Glutamatergic neuron (in vitro differentiated cells): Measurements from ENCODE around the gene TRAPPC14. TPM values are rescaled to one million over a fixed set of nuclear protein-coding genes. Genes with fewer than 3 reads are reported as not detected.

Experiments used
- DNase-seq: peaks from one replicate; pipeline ENCODE4 v3.0.0; 2022
- H3K27ac Mint-ChIP-seq: one replicate; pipeline ENCODE4 v1.8.0; 2020; ENCODE audit warnings: mild to moderate bottlenecking, mixed read lengths, inconsistent platforms; ENCODE audit not compliant: unreplicated experiment
- H3K27me3 Mint-ChIP-seq: one replicate; pipeline ENCODE4 v1.8.0; 2020; ENCODE audit warnings: mild to moderate bottlenecking, moderate library complexity, mixed read lengths, inconsistent platforms; ENCODE audit not compliant: unreplicated experiment
- H3K36me3 Mint-ChIP-seq: one replicate; pipeline ENCODE4 v1.8.0; 2020; ENCODE audit warnings: mild to moderate bottlenecking, mixed read lengths, inconsistent platforms; ENCODE audit not compliant: unreplicated experiment
- H3K4me1 Mint-ChIP-seq: one replicate; pipeline ENCODE4 v1.8.0; 2020; ENCODE audit warnings: mild to moderate bottlenecking, low read depth, mixed read lengths, inconsistent platforms; ENCODE audit not compliant: unreplicated experiment
- H3K4me3 Mint-ChIP-seq: one replicate; pipeline ENCODE4 v1.8.0; 2020; ENCODE audit warnings: mild to moderate bottlenecking, mixed read lengths, inconsistent platforms; ENCODE audit not compliant: unreplicated experiment
- H3K9me3 Mint-ChIP-seq: one replicate; pipeline ENCODE4 v1.8.0; 2020; ENCODE audit warnings: mild to moderate bottlenecking, moderate library complexity, mixed read lengths, inconsistent platforms; ENCODE audit not compliant: unreplicated experiment
- CTCF ChIP-seq: fragments of 200-600 bp; sonication (generic); IDR thresholded peaks from one replicate; pipeline ENCODE4 v1.5.0; 2021; ENCODE audit not compliant: partially characterized antibody, unreplicated experiment
- microRNA-seq: library from miRNA; unstranded; fragments of <30 nt; microRNA quantifications from one replicate; pipeline ENCODE4, GENCODE V29; 2020; ENCODE audit not compliant: unreplicated experiment
- total RNA-seq: library from RNA; stranded (reverse); fragmentation: NEBNext Ultra II Directional; extraction: Animal tissue kit (Norgen Biotek cat#: 25700); gene quantifications from one replicate; pipeline ENCODE4 v1.2.1, GENCODE V29; 2021; ENCODE audit not compliant: unreplicated experiment

Gene TRAPPC14
- total RNA-seq, 1 donor from 2014 or later: 42.4 TPM

DNA sequence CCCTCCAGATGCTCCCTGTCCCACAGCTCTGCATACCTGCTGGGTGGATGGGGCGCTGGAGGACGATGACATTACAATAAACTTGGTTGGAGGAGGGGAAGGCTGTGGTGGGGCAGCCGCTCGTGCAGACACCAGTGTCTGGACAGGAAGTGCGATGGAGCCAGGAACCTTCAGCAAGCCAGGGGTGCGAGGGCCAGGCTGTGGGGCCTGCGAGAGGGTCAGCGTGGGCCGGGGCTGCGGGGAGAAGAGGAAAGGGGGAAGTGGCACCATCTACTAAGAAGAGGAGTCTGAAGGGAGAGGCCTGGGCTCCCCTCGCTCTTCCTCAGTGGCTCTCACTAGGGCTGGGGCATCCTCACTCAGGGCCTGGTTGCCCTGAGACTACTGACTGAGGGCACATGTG is 50.6 kb downstream of the TRAPPC14 start:
- H3K27me3 Mint-ChIP-seq: peaks cover 7% of the 10 kb centered on the region
- H3K27ac Mint-ChIP-seq: no peak overlapping the region
- DNase-seq: no peak
- TF ChIP-seq CTCF: no peak
- no peaks in the 10 kb centered on the region for H3K36me3 Mint-ChIP-seq
- H3K9me3 Mint-ChIP-seq: peaks cover 4% of the 10 kb centered on the region
- H3K4me1 Mint-ChIP-seq: no peaks in the 10 kb centered on the region
- no peak overlapping the region for H3K4me3 Mint-ChIP-seq

DNA sequence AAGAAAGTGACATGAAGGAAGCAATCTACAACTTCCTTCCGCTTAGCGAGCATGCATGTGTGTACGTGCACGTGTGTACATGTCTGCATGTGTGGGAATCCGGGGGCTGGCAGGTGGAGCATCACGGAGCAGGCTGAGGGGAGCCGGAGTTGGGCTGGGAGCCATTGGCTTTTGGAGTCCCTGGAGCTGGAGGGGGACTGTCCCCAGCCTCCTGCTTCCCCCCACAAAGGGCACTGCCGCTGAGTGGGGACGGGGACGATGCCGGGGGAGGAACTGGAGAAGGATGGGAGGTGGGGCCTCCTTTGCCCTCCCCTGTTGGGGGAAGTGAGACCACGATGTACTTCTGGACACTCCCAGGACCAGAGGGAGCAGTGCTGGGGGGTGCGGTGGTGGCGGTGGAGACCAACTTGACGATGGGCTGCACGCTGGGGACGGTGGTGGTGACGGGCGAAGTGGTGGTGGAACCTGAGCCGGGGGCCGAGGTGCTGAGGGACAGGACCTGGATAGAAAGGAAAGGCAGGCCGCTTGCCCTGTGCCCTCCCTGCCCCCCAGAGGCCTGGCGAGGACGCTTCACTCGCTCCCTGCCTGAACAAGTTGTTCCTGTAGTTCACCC is 51.3 kb downstream of the TRAPPC14 start:
- Mint-ChIP-seq H3K9me3 (peaks cover 6% of the 10 kb centered on the region), H3K36me3 (no peaks in the 10 kb centered on the region), H3K27ac (no peak overlapping the region), H3K4me3 (no peak overlapping the region), H3K4me1 (no peaks in the 10 kb centered on the region), H3K27me3 (peaks cover 10% of the 10 kb centered on the region)
- DNase-seq: no peak
- TF ChIP-seq CTCF: no peak

DNA sequence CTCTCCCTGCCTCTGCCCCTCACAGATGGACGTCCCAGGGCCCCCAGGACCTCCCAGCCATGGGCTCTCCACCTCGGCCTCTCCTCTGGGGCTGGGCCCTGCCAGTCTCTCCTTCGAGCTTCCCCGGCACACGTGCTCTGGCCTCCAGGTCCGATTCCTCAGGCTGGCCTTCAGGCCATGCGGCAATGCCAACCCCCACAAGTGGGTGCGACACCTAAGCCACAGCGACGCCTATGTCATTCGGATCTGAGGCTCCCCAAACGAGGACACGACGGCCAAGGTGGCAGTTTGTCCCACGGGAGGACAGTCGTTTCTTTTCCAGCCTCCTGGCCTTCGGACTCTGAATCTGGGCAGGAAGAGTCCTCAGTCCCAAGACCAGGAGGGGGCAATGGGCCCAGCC is 51.9 kb downstream of the TRAPPC14 start:
- Mint-ChIP-seq H3K4me1 (no peaks in the 10 kb centered on the region), H3K36me3 (no peaks in the 10 kb centered on the region), H3K27me3 (peaks cover 10% of the 10 kb centered on the region), H3K27ac (no peak overlapping the region), H3K9me3 (peaks cover 6% of the 10 kb centered on the region), H3K4me3 (no peak overlapping the region)
- no peak for TF ChIP-seq CTCF
- no peak for DNase-seq

GRCh38 chr7:100105534-100105933 is 53.0 kb downstream of the TRAPPC14 start:
- peaks cover 11% of the 10 kb centered on the region for H3K9me3 Mint-ChIP-seq
- H3K4me3 Mint-ChIP-seq: no peak overlapping the region
- H3K4me1 Mint-ChIP-seq: no peaks in the 10 kb centered on the region
- no peak for DNase-seq
- no peak overlapping the region for H3K27ac Mint-ChIP-seq
- no peak for TF ChIP-seq CTCF
- H3K36me3 Mint-ChIP-seq: no peaks in the 10 kb centered on the region
- H3K27me3 Mint-ChIP-seq: peaks cover 16% of the 10 kb centered on the region

Small RNA genes within 50 kb of the gene (microRNA-seq; reads per million reads assigned to microRNA genes)
- not detected for gene MIR4658

Other genes with a start within 250 kb of the TRAPPC14 start
- 13.7 TPM for gene TRIM4, start 239.2 kb downstream of the TRAPPC14 start, total RNA-seq
- not detected for gene GJC3, start 229.1 kb downstream of the TRAPPC14 start, total RNA-seq
- 0.44 TPM for gene AZGP1, start 182.7 kb downstream of the TRAPPC14 start, total RNA-seq
- 127 TPM for gene ZKSCAN1, start 143.1 kb downstream of the TRAPPC14 start, total RNA-seq
- 26.3 TPM for gene ZSCAN21, start 108.9 kb downstream of the TRAPPC14 start, total RNA-seq
- gene ZNF3, start 77.0 kb downstream of the TRAPPC14 start, total RNA-seq: 87.9 TPM
- gene COPS6, start 69.8 kb downstream of the TRAPPC14 start, total RNA-seq: 77.4 TPM
- 196 TPM for gene MCM7, start 57.3 kb downstream of the TRAPPC14 start, total RNA-seq
- 25.9 TPM for gene AP4M1, start 57.1 kb downstream of the TRAPPC14 start, total RNA-seq
- gene TAF6, start 39.4 kb downstream of the TRAPPC14 start, total RNA-seq: 63.1 TPM
- gene CNPY4, start 39.1 kb downstream of the TRAPPC14 start, total RNA-seq: 19.3 TPM
- 3.3 TPM for gene MBLAC1, start 31.8 kb downstream of the TRAPPC14 start, total RNA-seq
- 66.9 TPM for gene LAMTOR4, start 9.8 kb downstream of the TRAPPC14 start, total RNA-seq
- gene GAL3ST4, start 9.9 kb upstream of the TRAPPC14 start, total RNA-seq: 30.9 TPM
- gene GPC2, start 18.7 kb upstream of the TRAPPC14 start, total RNA-seq: 530 TPM
- 1.1 TPM for gene STAG3, start 19.2 kb upstream of the TRAPPC14 start, total RNA-seq
- not detected for gene PVRIG, start 61.2 kb upstream of the TRAPPC14 start, total RNA-seq
- gene SPDYE3, start 149.0 kb upstream of the TRAPPC14 start, total RNA-seq: not detected
- gene PILRB, start 199.4 kb upstream of the TRAPPC14 start, total RNA-seq: 62.6 TPM
- 12.5 TPM for gene PILRA, start 214.8 kb upstream of the TRAPPC14 start, total RNA-seq